Measurements from ENCODE around the gene TGFA.

Gene TGFA

GRCh38 chr2:70553584-70554337 is at the start of gene TGFA:
TGFA (minus strand) TSS chr2:70553826; CDS start chr2:70553767, 59 bp downstream.
- peak; percentile 69 for DNase-seq

DNA sequence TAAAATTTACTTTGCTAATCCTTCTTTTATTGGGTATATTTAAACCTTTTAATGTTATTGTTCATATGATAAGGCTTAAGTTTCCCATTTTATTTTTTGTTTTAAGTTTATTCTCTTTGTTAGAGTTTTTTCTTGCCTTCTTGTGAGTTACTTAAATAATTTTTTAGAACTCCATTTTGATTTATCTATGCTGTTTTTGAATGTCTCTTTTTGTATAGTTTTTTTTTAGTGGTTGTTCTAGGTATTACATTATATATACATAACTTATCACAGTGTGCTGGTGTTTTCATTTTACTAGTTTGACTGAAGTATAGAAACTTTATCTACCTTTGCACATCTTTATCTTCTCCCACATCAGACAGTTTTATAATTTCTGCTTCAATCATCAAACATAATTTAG is 49.4 kb upstream of the TGFA start:
- no peak for DNase-seq

DNA sequence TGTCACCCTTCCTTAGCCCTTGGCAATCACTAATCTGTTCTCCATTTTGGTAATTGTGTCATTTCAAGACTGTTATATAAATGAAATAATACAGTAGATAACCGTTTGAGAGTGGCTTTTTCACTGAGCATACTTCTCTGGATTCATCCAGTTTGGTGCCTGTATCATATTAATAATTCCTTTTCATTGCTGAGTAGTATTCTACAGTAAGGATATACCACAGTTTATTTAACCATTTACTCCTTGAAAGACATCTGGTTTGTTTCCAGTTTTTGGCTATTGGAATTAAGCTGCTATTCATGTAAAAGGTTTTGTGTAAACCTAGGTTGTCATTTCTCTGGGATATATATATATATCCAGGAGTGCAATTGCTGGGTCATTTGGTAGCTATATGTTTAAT is 44.6 kb upstream of the TGFA start:
- DNase-seq = no peak

DNA sequence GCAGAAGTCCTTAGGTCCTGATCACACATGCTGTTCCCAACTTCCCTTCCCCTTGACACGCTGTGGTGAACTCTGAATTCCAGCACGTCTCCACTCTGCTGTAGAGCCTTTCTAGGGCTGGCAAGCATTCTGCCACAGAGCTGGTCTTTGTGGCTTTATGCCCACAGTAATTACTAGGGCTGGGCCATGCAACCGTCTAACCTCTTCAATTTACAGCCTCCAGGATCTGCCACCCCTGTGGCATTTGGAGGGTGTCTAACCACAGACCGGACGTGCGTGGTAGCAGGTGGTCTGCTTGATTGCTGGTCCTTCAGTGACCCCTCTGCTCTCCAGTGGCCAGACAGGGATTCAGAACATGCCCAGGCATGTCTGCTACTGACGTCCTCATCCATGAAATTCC is 43.1 kb upstream of the TGFA start:
- no peak for DNase-seq

GRCh38 chr2:70596293-70596692 is 42.7 kb upstream of the TGFA start:
- DNase-seq = no peak

GRCh38 chr2:70583091-70583490 is 29.5 kb upstream of the TGFA start:
- no peak for DNase-seq

DNA sequence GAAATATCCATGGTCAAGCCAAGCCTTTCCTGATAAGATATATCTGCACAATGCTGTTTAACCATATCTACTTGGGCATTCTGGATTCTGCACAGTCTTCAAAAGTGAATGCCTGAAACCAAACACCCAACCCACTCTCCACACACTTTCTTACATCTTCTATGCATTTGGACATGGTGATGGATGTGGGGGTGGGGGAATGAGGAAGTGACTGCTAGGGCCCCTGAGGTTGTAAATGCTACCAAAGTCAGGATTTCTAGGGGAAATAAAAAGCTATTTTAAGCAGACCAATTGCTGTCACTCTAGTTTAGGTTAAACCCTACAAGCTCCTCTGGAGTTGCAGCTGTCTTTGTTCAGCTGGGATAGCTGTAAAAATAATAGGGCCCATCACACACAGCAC is 26.7 kb upstream of the TGFA start:
- no peak for DNase-seq

GRCh38 chr2:70574618-70575017 is 21.0 kb upstream of the TGFA start:
- no peak for DNase-seq

DNA sequence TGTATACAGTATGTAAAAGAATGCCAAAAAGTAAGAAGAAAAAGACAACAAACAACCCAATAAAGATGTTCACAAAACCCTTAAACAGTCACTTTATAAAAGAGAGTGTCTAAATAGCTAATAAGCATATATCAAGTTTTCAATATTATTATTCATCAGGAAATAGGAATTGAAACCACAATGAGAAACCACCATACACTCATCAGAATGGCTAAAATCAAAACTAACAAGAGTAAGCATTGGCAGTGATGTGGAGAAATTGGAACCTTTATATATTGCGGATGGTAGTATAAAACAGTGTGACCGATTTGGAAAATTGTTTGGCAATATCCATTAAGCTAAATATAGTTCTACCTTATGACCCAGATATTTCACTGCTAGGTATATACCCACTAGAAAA is 20.5 kb upstream of the TGFA start:
- DNase-seq = no peak

DNA sequence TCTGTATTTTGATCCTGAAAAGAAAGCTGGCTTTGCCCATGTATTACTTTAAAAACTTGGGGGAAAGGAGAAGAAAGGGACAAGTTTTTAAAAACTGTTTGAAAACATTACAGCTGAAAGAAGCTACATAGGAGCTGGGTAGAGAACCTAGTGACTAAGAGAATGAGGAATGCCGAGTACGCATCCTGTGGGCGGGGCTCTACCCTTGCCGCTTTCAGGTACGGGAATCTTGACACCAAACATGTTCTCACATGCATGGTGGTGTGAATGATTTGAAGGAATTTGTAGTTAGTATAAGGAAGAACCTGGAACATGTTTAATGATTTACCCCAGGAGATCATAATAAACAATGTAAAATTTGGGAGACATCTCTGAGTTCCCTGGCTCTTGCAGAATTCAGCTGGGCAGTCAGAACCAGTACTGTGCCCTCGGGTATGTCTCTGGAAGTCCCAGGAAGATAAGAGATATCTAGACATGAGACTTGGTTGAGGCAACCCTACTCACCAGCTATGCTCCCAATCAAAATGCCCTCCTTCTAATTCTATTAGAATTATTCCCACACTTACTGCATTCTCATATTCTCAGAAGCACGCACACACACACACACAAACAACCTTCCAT is 16.5 kb upstream of the TGFA start:
- DNase-seq = no peak

DNA sequence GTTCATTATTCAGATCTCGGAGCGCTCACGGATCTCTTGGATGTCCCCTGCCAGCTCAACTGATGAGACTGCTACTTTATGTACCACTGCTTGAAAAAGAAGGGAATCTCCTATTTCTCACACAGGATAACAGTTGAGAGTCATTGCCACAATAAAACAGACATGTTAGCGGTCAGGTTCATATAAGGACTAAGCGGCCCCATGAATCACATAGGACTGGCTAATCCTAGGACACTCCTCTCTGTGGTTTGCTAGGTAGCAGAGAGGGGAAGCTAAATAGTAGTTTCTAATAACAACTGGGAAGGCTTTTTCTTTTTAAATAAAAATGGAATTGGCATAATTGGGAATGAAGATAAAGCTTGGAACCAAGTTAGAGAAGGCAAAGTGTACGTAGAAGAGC is 15.9 kb upstream of the TGFA start:
- no peak for DNase-seq

DNA sequence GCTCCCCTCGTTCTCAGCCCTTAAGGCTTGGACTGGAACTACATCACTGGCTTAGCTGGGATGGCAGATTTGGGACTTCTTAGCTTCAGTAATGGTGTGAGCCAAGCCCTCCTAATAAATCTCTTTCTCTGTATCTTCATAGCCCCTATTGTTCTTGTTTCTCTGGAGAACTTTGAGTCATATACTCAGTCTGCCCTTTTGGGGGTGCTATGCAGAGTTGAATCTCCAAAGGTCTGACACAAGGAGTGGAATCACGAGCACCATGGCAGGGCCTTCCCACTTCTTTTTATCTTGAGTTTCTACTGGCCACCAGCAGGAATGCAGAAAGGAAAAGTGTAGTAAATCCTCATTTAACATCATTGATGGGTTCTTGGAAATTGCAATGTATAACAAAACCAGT is 13.3 kb upstream of the TGFA start:
- DNase-seq = no peak

DNA sequence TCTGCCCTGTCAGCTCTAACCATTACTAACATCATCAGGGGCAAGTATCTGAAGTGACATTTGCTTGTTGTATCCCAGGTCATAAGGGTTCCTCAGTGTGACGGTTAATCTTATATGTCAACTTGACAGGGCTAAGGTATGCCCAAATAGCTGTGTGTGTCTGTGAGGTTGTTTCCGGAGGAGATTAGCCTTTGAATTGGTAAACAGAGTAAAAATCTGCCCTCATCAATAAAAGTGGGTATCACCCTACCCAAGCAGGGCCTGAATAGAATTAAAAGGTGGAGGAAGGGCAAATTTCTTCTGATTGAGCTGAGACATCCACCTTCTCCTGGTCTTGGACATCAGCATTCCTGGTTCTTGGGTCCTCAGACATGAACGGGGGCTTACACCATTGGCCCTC is 12.8 kb upstream of the TGFA start:
- no peak for DNase-seq

GRCh38 chr2:70565039-70565731 is 11.6 kb upstream of the TGFA start:
- no peak for DNase-seq

DNA sequence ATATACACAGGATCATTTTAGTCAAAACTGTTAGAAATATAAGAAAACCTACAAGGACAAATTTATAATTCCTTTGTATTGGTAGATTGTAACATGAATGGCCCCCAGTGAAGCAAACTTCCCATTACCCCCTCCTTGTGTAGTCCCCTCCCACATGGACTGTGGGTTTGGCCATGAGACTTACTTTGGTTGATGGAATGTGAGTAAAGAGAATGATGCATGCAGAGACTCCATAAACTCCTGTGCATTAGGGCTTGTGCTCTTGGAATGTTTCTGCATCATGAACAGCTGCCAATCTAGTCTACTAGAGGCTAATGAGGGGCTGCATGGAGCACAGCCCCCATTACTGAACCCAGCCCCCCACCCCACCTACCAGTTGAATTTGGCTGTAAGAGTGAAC is 8.3 kb upstream of the TGFA start:
- DNase-seq = no peak

- DNase-seq = no peak
Measured at GRCh38 chr2:70560442-70560841, 6.8 kb upstream of the TGFA start.

DNA sequence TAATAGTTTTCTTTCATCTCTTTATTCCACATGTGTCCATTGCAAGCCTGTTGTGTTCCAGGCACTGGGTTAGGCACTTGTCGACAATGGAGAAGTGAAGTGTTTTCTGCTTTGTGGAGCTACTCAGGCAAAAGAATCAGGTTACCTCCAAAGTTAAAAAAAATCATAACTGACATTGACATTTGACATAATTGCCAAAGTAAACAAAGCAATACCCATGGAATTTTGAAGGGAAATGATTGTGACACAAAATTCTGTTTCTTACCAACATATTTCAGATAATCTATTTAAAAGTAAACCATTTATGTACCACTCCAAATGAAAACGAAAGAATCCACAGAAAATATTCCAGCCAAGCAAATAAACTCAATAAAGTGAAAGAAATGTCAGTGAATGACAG is 6.4 kb upstream of the TGFA start:
- DNase-seq = no peak

DNA sequence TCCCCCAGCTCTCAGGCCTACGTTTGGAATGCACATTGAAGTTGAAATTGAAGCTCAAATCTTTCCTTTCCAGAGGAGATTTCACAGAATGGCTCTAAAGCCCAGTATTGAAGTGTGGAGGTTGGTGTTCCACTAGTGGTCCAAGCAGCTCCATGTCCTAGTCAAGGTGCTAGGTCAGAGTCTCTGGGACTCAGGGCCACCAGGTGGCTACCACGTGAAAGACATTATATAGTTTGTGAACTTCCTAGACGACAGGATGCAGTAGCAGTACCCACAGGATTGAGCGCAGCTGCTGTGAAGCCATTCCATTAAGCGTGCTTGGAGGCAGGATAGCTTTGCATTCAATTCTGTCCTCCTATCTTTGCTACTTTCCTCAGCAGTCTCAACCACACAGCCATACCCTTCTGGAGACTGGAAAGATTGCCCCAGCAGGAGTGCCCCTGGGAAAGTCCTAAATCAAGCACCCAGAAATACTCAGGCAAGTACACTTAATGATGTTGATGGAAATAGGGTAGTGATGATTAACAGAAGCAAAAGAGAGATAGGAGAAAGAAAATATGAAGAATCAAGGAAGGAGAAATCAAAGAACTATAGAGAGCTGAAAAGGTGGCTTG is 4.7 kb upstream of the TGFA start:
- no peak for DNase-seq

GRCh38 chr2:70557171-70557838 is 3.7 kb upstream of the TGFA start:
- no peak for DNase-seq

DNA sequence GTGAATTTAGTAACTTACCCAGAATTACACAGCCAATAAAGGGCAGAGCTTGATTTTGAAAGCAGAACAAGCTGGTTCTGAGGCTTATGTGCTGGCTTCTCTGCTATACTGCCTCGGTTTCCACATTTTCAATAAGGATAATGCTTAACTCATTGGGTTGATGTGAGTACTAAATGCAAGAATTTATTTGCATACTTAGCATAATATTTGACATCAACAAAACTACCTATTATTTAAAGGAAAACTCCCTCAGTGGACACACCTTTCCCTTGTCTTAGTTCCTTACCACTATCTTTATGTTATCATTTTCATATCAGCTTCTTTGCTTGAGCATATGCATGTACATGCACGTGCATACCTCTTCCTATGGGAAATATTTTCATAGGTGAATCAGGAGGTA is 3.0 kb upstream of the TGFA start:
- DNase-seq = no peak

DNA sequence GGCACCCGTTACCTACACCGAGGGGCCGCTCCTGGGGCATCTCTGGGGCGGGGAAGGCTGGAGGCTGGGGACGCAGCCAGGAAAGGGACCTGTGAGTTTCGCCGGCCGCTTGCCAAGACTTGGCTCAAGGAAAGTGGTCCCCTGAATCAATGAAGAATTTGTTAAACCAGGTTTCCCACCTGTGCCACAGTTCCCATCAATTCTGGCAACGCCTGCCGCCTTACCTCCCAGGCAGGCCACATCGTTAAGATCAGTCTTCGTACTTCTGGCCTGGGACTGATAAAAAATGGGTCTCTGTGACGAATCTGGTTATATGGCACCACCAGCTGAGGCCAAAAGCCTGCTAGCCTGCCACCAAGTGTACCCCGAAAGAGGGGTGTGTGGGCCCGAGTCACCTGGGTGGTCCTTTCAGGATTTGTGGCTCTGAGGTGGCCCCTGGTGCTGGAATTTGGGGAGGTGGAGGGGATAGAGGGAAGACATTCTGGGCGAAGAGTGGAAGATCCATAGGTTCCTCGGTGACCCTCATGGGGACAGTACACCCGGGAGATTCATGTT is 789 bp upstream of the TGFA start:
- DNase-seq = no peak

DNA sequence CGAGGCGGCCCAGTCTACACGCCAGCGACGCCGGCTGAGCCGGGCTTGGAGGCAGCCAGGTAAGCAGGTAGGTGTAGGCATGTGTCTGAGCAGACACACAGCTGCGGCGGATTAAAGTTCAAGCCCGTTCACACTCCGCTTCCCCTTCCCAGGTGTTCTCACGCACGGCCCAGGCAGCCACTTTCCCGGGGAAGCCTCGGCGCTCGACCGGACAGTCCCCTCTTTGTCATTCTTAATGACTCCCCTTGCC is 367 bp downstream of the TGFA start:
- no peak for DNase-seq
